ENCODE measurements around the gene CTNNBL1. TPM values are rescaled to one million over a fixed set of nuclear protein-coding genes. Genes with fewer than 3 reads are reported as not detected.

CTNNBL1 gene
- total RNA-seq, 4 donors from 2014 or later = 11.5 to 57.2 (median 35.2) TPM

DNA sequence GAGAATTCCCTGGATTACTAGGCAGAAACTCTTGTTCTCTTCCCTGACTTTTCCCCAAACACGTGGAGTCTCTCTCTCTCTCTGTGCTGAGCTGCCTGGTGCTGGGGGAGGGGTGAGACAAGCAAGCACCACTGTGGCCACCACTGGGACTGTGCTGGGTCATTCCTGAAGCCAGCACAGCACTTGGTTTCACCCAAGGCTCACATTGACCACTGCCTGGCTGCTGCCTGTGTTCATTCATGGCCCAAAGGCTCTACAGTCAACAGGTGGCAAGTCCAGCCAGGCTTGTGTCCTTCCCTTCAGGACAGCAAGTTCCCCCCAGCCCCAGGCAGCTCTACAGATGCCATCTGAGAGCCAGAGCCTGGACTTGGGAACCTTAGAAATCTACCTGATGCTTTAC lies 92.2 kb downstream of the CTNNBL1 start:
- no peak for DNase-seq
- Histone ChIP-seq H3K4me3 (no peak overlapping the region), H3K4me1 (no peaks in the 10 kb centered on the region), H3K27ac (no peak overlapping the region), H3K27me3 (no peaks in the 10 kb centered on the region), H3K36me3 (no peaks in the 10 kb centered on the region), H3K9me3 (no peaks in the 10 kb centered on the region)
- no peak for TF ChIP-seq POLR2A (IDR thresholded peaks at IDR 0.05)
- TF ChIP-seq, protein P1, sequence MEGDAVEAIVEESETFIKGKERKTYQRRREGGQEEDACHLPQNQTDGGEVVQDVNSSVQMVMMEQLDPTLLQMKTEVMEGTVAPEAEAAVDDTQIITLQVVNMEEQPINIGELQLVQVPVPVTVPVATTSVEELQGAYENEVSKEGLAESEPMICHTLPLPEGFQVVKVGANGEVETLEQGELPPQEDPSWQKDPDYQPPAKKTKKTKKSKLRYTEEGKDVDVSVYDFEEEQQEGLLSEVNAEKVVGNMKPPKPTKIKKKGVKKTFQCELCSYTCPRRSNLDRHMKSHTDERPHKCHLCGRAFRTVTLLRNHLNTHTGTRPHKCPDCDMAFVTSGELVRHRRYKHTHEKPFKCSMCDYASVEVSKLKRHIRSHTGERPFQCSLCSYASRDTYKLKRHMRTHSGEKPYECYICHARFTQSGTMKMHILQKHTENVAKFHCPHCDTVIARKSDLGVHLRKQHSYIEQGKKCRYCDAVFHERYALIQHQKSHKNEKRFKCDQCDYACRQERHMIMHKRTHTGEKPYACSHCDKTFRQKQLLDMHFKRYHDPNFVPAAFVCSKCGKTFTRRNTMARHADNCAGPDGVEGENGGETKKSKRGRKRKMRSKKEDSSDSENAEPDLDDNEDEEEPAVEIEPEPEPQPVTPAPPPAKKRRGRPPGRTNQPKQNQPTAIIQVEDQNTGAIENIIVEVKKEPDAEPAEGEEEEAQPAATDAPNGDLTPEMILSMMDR (IDR thresholded peaks at IDR 0.05) = no peak
- intact Hi-C loops (cut with DNase I; ENCODE audit: low total_unique reads) = no loop called here

DNA sequence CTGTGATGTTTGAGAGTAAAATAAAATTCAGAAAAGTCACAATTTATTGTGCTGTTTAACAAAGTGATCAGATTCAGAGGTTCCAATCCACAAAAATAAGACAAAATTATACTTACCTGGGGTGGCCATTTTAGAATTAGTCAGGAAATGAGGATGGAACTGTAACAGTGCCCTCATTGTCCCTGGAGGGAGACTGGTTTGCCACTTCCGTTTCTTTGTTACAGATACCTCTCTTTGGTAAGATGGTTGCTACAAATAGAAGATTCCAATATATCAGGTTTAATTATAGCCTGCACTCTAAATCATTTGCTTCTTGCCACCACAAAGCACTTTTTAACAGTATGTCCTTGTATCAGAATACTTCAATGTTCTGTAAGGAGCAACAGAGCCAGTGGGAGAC lies 95.6 kb downstream of the CTNNBL1 start:
- H3K4me3 ChIP-seq = no peak overlapping the region
- H3K4me1 ChIP-seq = no peaks in the 10 kb centered on the region
- no peaks in the 10 kb centered on the region for H3K27me3 ChIP-seq
- TF ChIP-seq, protein P1 (IDR thresholded peaks at IDR 0.05) = no peak
- no peak for TF ChIP-seq POLR2A (IDR thresholded peaks at IDR 0.05)
- intact Hi-C loops (cut with DNase I; ENCODE audit: low total_unique reads) = no loop called here
- no peaks in the 10 kb centered on the region for H3K9me3 ChIP-seq
- DNase-seq = no peak
- no peaks in the 10 kb centered on the region for H3K36me3 ChIP-seq
- H3K27ac ChIP-seq = no peak overlapping the region

DNA sequence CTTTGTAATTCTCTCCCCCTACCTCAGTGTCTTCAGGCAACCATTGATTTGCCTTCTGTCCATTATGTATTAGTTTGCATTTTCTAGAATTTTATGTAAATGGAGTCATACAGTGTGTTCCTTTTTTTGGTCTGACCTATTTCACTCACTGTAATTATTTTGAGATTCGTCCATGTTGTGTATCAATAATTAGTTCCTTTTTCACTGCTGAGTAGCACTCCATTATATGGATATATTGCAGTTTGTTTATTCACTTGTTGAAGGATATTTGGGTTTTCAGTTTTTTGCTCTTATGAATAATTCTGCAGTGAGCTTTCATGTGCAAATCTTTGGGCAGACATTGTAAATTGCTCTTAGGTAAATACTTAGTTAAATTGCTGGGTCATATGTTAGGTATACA lies 97.1 kb downstream of the CTNNBL1 start:
- Histone ChIP-seq H3K4me3 (no peak overlapping the region), H3K27me3 (no peaks in the 10 kb centered on the region), H3K9me3 (no peaks in the 10 kb centered on the region), H3K36me3 (no peaks in the 10 kb centered on the region), H3K4me1 (no peaks in the 10 kb centered on the region), H3K27ac (no peak overlapping the region)
- TF ChIP-seq POLR2A (IDR thresholded peaks at IDR 0.05) = no peak
- TF ChIP-seq, protein P1 (IDR thresholded peaks at IDR 0.05) = no peak
- no peak for DNase-seq
- intact Hi-C loops (cut with DNase I; ENCODE audit: low total_unique reads) = no loop called here

DNA sequence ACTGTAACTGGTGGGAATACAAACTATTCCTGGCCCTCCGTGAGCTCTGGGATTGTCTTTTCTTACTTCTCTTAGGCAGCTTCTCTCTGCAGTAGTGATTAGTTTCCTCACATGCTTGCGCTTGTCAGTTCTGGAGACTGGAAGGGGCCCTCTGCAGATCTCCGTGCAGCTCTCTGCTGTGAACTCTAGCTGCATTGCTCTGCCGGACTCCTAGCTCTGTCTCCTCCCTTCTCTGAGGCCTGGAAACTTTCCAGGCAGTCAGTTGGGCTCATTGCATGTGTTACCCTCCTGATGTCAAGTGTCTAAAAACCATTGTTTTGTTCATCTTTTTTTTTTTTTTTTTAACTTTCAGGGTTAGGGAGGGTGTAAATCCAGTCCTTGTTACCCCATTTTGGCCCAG lies 102.3 kb downstream of the CTNNBL1 start:
- H3K4me3 ChIP-seq = no peak overlapping the region
- TF ChIP-seq POLR2A (IDR thresholded peaks at IDR 0.05) = no peak
- TF ChIP-seq, protein P1 (IDR thresholded peaks at IDR 0.05) = no peak
- no peaks in the 10 kb centered on the region for H3K36me3 ChIP-seq

DNA sequence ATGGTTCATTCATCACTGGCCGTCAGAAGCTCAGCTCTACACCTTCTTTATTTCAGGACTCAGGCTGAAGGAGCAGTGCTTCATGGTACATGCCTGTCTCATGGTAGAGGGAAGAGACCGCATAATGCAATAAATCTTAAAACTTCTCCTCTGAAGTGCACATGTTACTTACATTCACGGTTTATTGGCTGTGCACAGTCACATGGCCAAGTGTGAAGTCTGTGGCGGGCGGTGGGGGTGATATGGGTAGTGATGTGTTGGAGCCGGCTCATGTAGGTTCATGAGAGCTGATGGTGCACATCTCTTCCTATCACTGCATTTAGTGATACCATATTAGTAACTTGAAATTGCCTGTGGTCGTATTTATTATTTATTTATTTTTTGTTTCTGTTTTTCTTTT lies 102.9 kb downstream of the CTNNBL1 start:
- intact Hi-C loops (cut with DNase I; ENCODE audit: low total_unique reads) = no loop called here
- Histone ChIP-seq H3K4me1 (no peaks in the 10 kb centered on the region), H3K4me3 (no peak overlapping the region), H3K27me3 (no peaks in the 10 kb centered on the region), H3K27ac (no peak overlapping the region), H3K9me3 (no peaks in the 10 kb centered on the region), H3K36me3 (no peaks in the 10 kb centered on the region)
- TF ChIP-seq POLR2A (IDR thresholded peaks at IDR 0.05) = no peak
- TF ChIP-seq, protein P1 (IDR thresholded peaks at IDR 0.05) = no peak
- DNase-seq = no peak

More for the DNA sequence above, 102.3 kb downstream of the CTNNBL1 start:
- Histone ChIP-seq H3K4me1 (no peaks in the 10 kb centered on the region), H3K27ac (no peak overlapping the region), H3K27me3 (no peaks in the 10 kb centered on the region), H3K9me3 (no peaks in the 10 kb centered on the region)
- intact Hi-C loops (cut with DNase I; ENCODE audit: low total_unique reads) = no loop called here
- DNase-seq = no peak

All from uterus (tissue), 4 donors.